Endothelial cell of umbilical vein (primary cell): Measurements from ENCODE around the gene ACMSD. TPM values are rescaled to one million over a fixed set of nuclear protein-coding genes. Genes with fewer than 3 reads are reported as not detected.

ENCODE experiments used
- BruUV-seq: library from RNA; stranded (reverse); fragments of 400-500 nt; replicated peaks from 2 replicates; lab custom pipeline; 2021; lab: Mats Ljungman, UMichigan
- CTCF ChIA-PET: fragments of 300-600, 350-600 bp; sonication (Branson Sonifier 250); formaldehyde crosslinking; loops from one replicate; lab custom pipeline; 2021; ENCODE audit warnings: antibody characterized with exemption, inconsistent platforms; lab: Charles Lee
- POLR2A ChIA-PET: fragments of 300-600, 350-600 bp; sonication (Branson Sonifier 250); formaldehyde crosslinking; loops from one replicate; lab custom pipeline; 2021; ENCODE audit warnings: antibody characterized with exemption, inconsistent platforms; lab: Charles Lee
- DNase-seq: peaks from one replicate; pipeline ENCODE4 v3.0.0-alpha.2; 2011; ENCODE audit warnings: low read depth, low spot score
- FAIRE-seq: peaks from 2 replicates; lab custom pipeline; 2011; peaks lifted over from hg19 to GRCh38; lab: Jason Lieb, UNC
- H2AFZ ChIP-seq: 2 replicates; pipeline ENCODE4 v1.6.0; 2012; ENCODE audit warnings: low read depth, low read length, control low read depth, inconsistent platforms
- H3K27ac ChIP-seq: 2 replicates; pipeline ENCODE4 v1.5.1; 2011; ENCODE audit warnings: low read depth, mild to moderate bottlenecking, control low read depth, low read length, moderate library complexity; ENCODE audit not compliant: insufficient read depth
- H3K27me3 ChIP-seq, 2 experiments: 2 replicates each; pipeline versions ENCODE4 v1.6.0 to v1.6.1; 2011; ENCODE audit warnings: low read length in 2 of 2, mixed read lengths in 1 of 2; ENCODE audit not compliant: control insufficient read depth in 2 of 2, insufficient read depth in 2 of 2
- H3K36me3 ChIP-seq, 2 experiments: 2 replicates in 1 of 2; 3 replicates in 1 of 2; pipeline ENCODE4 v1.5.1; 2011; ENCODE audit warnings: low read length in 2 of 2, mild to moderate bottlenecking in 1 of 2, moderate library complexity in 1 of 2; ENCODE audit not compliant: control insufficient read depth in 2 of 2, insufficient read depth in 2 of 2; ENCODE audit errors: extremely low read depth in 1 of 2
- H3K4me1 ChIP-seq: 3 replicates; pipeline ENCODE4 v1.5.1; 2011; ENCODE audit warnings: mild to moderate bottlenecking, low read length; ENCODE audit not compliant: control insufficient read depth, insufficient read depth; ENCODE audit errors: extremely low read depth
- H3K4me2 ChIP-seq: 2 replicates; pipeline ENCODE4 v1.6.1; 2011; ENCODE audit warnings: low read length, control low read depth, mixed read lengths; ENCODE audit not compliant: insufficient read depth
- H3K4me3 ChIP-seq, 3 experiments: fragments of 200-600 bp in 1 of 3; sonication (generic), shearing (Covaris generic) in 1 of 3; replicated peaks in 1 of 3; 2 replicates each; pipeline ENCODE4 v1.5.1; 2011 to 2016; ENCODE audit warnings: control low read depth in 3 of 3, low read length in 3 of 3, mild to moderate bottlenecking in 2 of 3, inconsistent platforms in 1 of 3, low read depth in 1 of 3, moderate library complexity in 1 of 3; ENCODE audit not compliant: insufficient read depth in 1 of 3
- H3K79me2 ChIP-seq: 2 replicates; pipeline ENCODE4 v1.6.0; 2012; ENCODE audit warnings: low read length, inconsistent platforms; ENCODE audit not compliant: control insufficient read depth, insufficient read depth
- H3K9ac ChIP-seq: replicated peaks from 2 replicates; pipeline ENCODE3; 2011; ENCODE audit warnings: low read length, control low read depth; ENCODE audit not compliant: insufficient read depth; ENCODE audit errors: extremely low read depth
- H3K9me1 ChIP-seq: replicated peaks from 3 replicates; pipeline ENCODE4 v1.6.0; 2011; ENCODE audit warnings: mild to moderate bottlenecking, low read length; ENCODE audit not compliant: control insufficient read depth, insufficient read depth; ENCODE audit errors: extremely low read depth
- H3K9me3 ChIP-seq: replicated peaks from 2 replicates; pipeline ENCODE4 v1.5.1; 2012; ENCODE audit warnings: low read length, inconsistent platforms; ENCODE audit not compliant: control insufficient read depth, insufficient read depth
- H4K20me1 ChIP-seq: replicated peaks from 2 replicates; pipeline ENCODE3; 2011; ENCODE audit warnings: mild to moderate bottlenecking, low read length; ENCODE audit not compliant: control insufficient read depth, insufficient read depth; ENCODE audit errors: extremely low read depth
- CTCF ChIP-seq, 2 donors: IDR thresholded peaks; 1 replicate in 1 of 2; 2 replicates in 1 of 2; pipeline ENCODE4 v1.5.1; 2011; ENCODE audit warnings: low read length in 2 of 2, mild to moderate bottlenecking in 2 of 2, moderate library complexity in 2 of 2, control low read depth in 1 of 2, inconsistent platforms in 1 of 2, low read depth in 1 of 2; ENCODE audit not compliant: insufficient read depth in 1 of 2; ENCODE audit errors: extremely low read depth in 1 of 2
- EZH2 ChIP-seq: IDR thresholded peaks from 2 replicates; pipeline ENCODE4 v1.6.1; 2012; ENCODE audit warnings: borderline replicate concordance, low read depth, mild to moderate bottlenecking, moderate library complexity, low read length, inconsistent platforms; ENCODE audit not compliant: severe bottlenecking
- FOS ChIP-seq: IDR thresholded peaks from 2 replicates; pipeline ENCODE4 v1.6.1; 2011; ENCODE audit warnings: mild to moderate bottlenecking, low read length, moderate library complexity, borderline replicate concordance; ENCODE audit not compliant: insufficient read depth
- GATA2 ChIP-seq: IDR thresholded peaks from 2 replicates; pipeline ENCODE4 v1.7.0; 2011; ENCODE audit warnings: low read depth, mild to moderate bottlenecking, moderate library complexity, mixed read lengths, low read length; ENCODE audit not compliant: insufficient read length, insufficient read depth
- JUN ChIP-seq: IDR thresholded peaks from 2 replicates; pipeline ENCODE4 v1.6.1; 2011; ENCODE audit warnings: borderline replicate concordance, low read depth; ENCODE audit not compliant: insufficient read length, insufficient read depth
- MYC ChIP-seq: IDR thresholded peaks from one replicate; pipeline ENCODE4 v1.6.1; 2011; ENCODE audit warnings: mild to moderate bottlenecking, low read depth, low read length
- POLR2A ChIP-seq: IDR thresholded peaks from 2 replicates; pipeline ENCODE4 v1.6.1; 2012; ENCODE audit warnings: low read depth, mild to moderate bottlenecking, control low read depth, low read length
- POLR2AphosphoS5 ChIP-seq: IDR thresholded peaks from 2 replicates; pipeline ENCODE4 v1.6.1; 2012; ENCODE audit warnings: low read depth, mild to moderate bottlenecking, control low read depth, low read length, moderate library complexity; ENCODE audit not compliant: insufficient read depth
- dilution Hi-C: fragments of 300-500 bp; cut with MboI; formaldehyde crosslinking; loops from one replicate; pipeline ENCODE4 v1.15.0; 2019; ENCODE audit warnings: low sequenced_read_pairs; ENCODE audit not compliant: extremely low pct_ligation_motif_present
- intact Hi-C: fragments of 100-400 bp; cut with micrococcal nuclease; formaldehyde crosslinking; loops from one replicate; pipeline ENCODE4 v1.10.0; 2022
- polyA plus RNA-seq, 4 experiments: library from polyadenylated mRNA; depleted of rRNA in 3 of 4; stranded (reverse) in 3 of 4; unstranded in 1 of 4; fragments of >200 nt; gene quantifications; 2 replicates each; pipeline versions ENCODE4 v1.2.1 to v1.2.3, GENCODE V29; 2011 to 2012; ENCODE audit warnings: missing spikeins in 1 of 4
- total RNA-seq: library from RNA; stranded (reverse); gene quantifications from 2 replicates; pipeline ENCODE4 v1.2.3, GENCODE V29; 2021

Gene ACMSD
- total and polyA plus RNA-seq, 2 donors (not counting 3 experiments of a cell fraction or from before 2014, with no cell fraction given), result not detected

- ChIA-PET CTCF (no interaction called here), POLR2A (no interaction called here)
- Histone ChIP-seq H3K27me3 (no peaks in the 10 kb centered on the region), H3K27ac (no peak overlapping the region), H3K9me1 (no peaks in the 10 kb centered on the region), H2AFZ (no peak overlapping the region), H3K36me3 (no peaks in the 10 kb centered on the region), H3K9me3 (no peaks in the 10 kb centered on the region), H3K4me2 (no peak overlapping the region), H3K9ac (no peak overlapping the region), H3K79me2 (no peaks in the 10 kb centered on the region), H4K20me1 (no peaks in the 10 kb centered on the region), H3K4me3 (no peak overlapping the region), H3K4me1 (no peaks in the 10 kb centered on the region)
- no peak for FAIRE-seq
- TF ChIP-seq EZH2 (no peak), GATA2 (no peak), POLR2A (no peak), FOS (no peak), POLR2AphosphoS5 (no peak)
- DNase-seq, result no peak
- intact Hi-C loops (no loop called here), dilution Hi-C loops (no loop called here)
- no TSS peak for BruUV-seq
Observed at GRCh38 chr2:134873152-134873551, 34.7 kb downstream of the ACMSD start.

DNA sequence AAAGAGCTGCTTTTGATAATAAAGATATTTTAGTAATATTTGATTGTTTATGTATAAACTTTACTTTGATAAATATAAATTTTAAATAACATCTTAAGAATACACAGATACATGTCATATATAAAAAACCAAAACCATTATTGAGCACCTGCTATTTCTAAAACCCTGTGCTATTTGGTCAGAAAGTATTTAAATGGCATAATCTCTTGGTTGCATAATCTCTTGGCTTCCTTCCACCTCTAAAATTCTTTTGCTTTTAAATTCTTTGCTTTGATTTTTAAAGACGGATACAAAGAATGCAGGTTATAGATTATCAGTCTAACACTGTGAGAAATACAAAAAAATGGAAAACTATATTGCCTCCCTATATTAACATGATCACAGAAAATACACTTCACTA, 36.9 kb downstream of the ACMSD start:
- no TSS peak for BruUV-seq
- Histone ChIP-seq H3K79me2 (no peaks in the 10 kb centered on the region), H3K4me2 (no peak overlapping the region), H3K36me3 (no peaks in the 10 kb centered on the region), H3K27ac (no peak overlapping the region), H3K4me1 (no peaks in the 10 kb centered on the region), H3K27me3 (no peaks in the 10 kb centered on the region), H2AFZ (no peak overlapping the region), H3K9me1 (no peaks in the 10 kb centered on the region), H4K20me1 (no peaks in the 10 kb centered on the region), H3K4me3 (no peak overlapping the region), H3K9ac (no peak overlapping the region), H3K9me3 (no peaks in the 10 kb centered on the region)
- dilution Hi-C loops, result no loop called here
- CTCF ChIA-PET, result no interaction called here
- intact Hi-C loops, result no loop called here
- FAIRE-seq (no peak), DNase-seq (no peak)
- POLR2A ChIA-PET, result no interaction called here
- TF ChIP-seq POLR2A (no peak), JUN (no peak), MYC (no peak), EZH2 (no peak), CTCF (IDR thresholded peaks at IDR 0.05; ENCODE audit: extremely low read depth in 1 of 2, insufficient read depth in 1 of 2, low read depth in 1 of 2, low read length in 2 of 2) (no peak)
